AG04450 (cell line): ENCODE results near the gene DHH. TPM values are rescaled to one million over a fixed set of nuclear protein-coding genes. Genes with fewer than 3 reads are reported as not detected.

Experiments used
- CTCF ChIA-PET: fragments of 300-600, 350-600 bp; formaldehyde crosslinking; extraction: SDS; loops from one replicate; lab custom pipeline; 2022; ENCODE audit warnings: antibody characterized with exemption, inconsistent platforms; lab: Charles Lee
- POLR2A ChIA-PET: fragments of 350-600 bp; formaldehyde crosslinking; extraction: SDS; loops from one replicate; lab custom pipeline; 2021; ENCODE audit warnings: antibody characterized with exemption, inconsistent platforms; lab: Yijun Ruan, JAX
- DNase-seq: peaks from one replicate; pipeline ENCODE4 v3.0.0-alpha.2; 2011; ENCODE audit warnings: low read depth, low spot score
- H3K27ac ChIP-seq: one replicate; pipeline ENCODE4 v1.5.1; 2012; ENCODE audit warnings: low read depth, low read length, control low read depth
- H3K27me3 ChIP-seq: one replicate; pipeline ENCODE4 v1.6.0; 2012; ENCODE audit warnings: low read length; ENCODE audit not compliant: control insufficient read depth, insufficient read depth
- H3K4me3 ChIP-seq: 2 replicates; pipeline ENCODE4 v1.5.1; 2011; ENCODE audit warnings: mild to moderate bottlenecking, low read depth, low read length, control low read depth
- H3K9me3 ChIP-seq: 2 replicates; pipeline ENCODE4 v1.5.1; 2012; ENCODE audit warnings: low read length; ENCODE audit not compliant: control insufficient read depth, insufficient read depth
- CTCF ChIP-seq: IDR thresholded peaks from 2 replicates; pipeline ENCODE4 v1.5.1; 2011; ENCODE audit warnings: low read depth, low read length, control low read depth, inconsistent platforms
- polyA plus RNA-seq: library from polyadenylated mRNA; depleted of rRNA; stranded (reverse); fragments of >200 nt; gene quantifications from 2 replicates; pipeline ENCODE4 v1.2.3, GENCODE V29; 2011

DHH gene
- polyA plus RNA-seq, 1 experiment: not detected

GRCh38 chr12:49126852-49127763 is 32.5 kb upstream of the DHH start:
- POLR2A ChIA-PET: interaction anchor here (0.6 kb wide), 1 partner anchor 61 kb away, joined by 3 read pairs; no protein-coding TSS in a partner anchor
- TF ChIP-seq CTCF: no peak

GRCh38 chr12:49121047-49121696 is 26.6 kb upstream of the DHH start:
- Histone ChIP-seq H3K4me3 (no peak overlapping the region), H3K27me3 (no peaks in the 10 kb centered on the region), H3K27ac (no peak overlapping the region), H3K9me3 (no peaks in the 10 kb centered on the region)
- ChIA-PET POLR2A (interaction anchor here (0.9 to 2.1 kb wide), 2 partner anchors 10 to 25 kb away, joined by 5 to 15 read pairs; partner anchors contain the start of gene TUBA1B), CTCF (interaction anchor here (0.5 to 4.0 kb wide), 16 partner anchors 9 to 1582 kb away, joined by 3 to 53 read pairs (median 5); partner anchors contain the start of genes LMBR1L, RHEBL1 and TUBA1B)
- peak; percentile 76 for TF ChIP-seq CTCF
- no peak for DNase-seq

More at GRCh38 chr12:49126852-49127763, 32.5 kb upstream of the DHH start:
- DNase-seq: no peak
- CTCF ChIA-PET: interaction anchor here (0.6 to 1.8 kb wide), 4 partner anchors 39 to 86 kb away, joined by 3 to 12 read pairs (median 4); no protein-coding TSS in a partner anchor
- Histone ChIP-seq H3K27ac (peak overlapping the region; percentile 11), H3K9me3 (peaks cover 5% of the 10 kb centered on the region; the same call in 1 of the 2 replicates), H3K4me3 (no peak overlapping the region), H3K27me3 (no peaks in the 10 kb centered on the region)

- CTCF ChIA-PET: interaction anchor here (0.5 to 12.2 kb wide), 8 partner anchors 9 to 153 kb away, joined by 3 to 125 read pairs (median 10); no protein-coding TSS in a partner anchor
Measured at GRCh38 chr12:49111206-49111605, 16.6 kb upstream of the DHH start.

DNA sequence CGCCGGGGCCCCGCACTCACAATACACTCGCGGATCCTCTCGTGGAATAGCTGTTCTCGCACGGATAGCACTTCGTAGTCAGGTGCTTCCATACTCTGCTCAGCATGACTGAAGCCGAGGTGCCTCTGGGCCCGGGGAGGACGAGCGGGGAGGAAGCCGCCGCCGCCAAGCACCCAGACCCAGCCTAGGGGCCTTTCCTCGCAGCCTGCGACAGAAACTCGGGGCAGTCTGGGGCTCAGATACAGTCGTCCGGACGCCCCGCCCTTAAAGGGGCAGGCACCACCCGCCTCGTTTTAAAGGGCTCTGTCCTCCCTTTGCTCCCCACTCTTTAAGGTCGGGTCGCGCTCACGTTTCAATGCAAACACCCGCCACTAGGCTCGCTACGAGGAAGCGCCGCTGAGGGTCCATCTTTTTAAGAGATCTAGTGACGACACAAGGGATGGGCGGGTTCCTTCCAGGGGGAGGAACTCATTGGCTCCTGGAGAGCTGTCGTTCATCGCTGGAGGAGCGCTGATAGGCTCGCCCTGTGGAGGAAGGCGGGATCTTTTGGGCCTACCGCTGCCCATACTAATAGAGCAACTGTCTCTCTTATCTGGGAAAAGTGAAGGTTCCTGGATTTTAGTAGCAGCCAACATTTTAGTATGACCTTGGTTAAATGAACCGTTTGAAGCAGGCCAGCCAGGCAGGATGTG is 16.0 kb upstream of the DHH start, which contains the start of gene LMBR1L:
Gene LMBR1L, minus strand, starts transcription at position 384 of the 692 bp plus-strand sequence. Its CDS starts 292 bp downstream, at position 92.
- peak within 1 kb of the TSS; percentile 87 for H3K27ac ChIP-seq
- DNase-seq: peak; percentile 95
- H3K27me3 ChIP-seq: no peaks in the 10 kb centered on the region
- CTCF ChIA-PET: interaction anchor here (0.5 to 12.2 kb wide), 11 partner anchors 10 to 153 kb away, joined by 3 to 125 read pairs (median 8); partner anchors contain the start of gene KMT2D
- POLR2A ChIA-PET: interaction anchor here (1.0 to 3.4 kb wide), 4 partner anchors 17 to 41 kb away, joined by 3 to 32 read pairs (median 8); partner anchors contain the start of genes DHH, RHEBL1 and TUBA1B
- H3K4me3 ChIP-seq: peak within 1 kb of the TSS; percentile 82
- peak; percentile 59 for TF ChIP-seq CTCF
- peaks cover 6% of the 10 kb centered on the region; the same call in 1 of the 2 replicates for H3K9me3 ChIP-seq

More at GRCh38 chr12:49111206-49111605, 16.6 kb upstream of the DHH start:
- POLR2A ChIA-PET: interaction anchor here (1.0 to 3.4 kb wide), 3 partner anchors 19 to 41 kb away, joined by 3 to 32 read pairs (median 6); partner anchors contain the start of genes RHEBL1 and TUBA1B
- Histone ChIP-seq H3K4me3 (peak overlapping the region; percentile 57), H3K27ac (peak overlapping the region; percentile 52), H3K9me3 (peaks cover 6% of the 10 kb centered on the region; the same call in 1 of the 2 replicates), H3K27me3 (no peaks in the 10 kb centered on the region)
- no peak for DNase-seq
- TF ChIP-seq CTCF: no peak
